GM23338 (cell line): ENCODE data around the gene APCDD1L.

ENCODE experiments used
- CREB1 ChIP-seq: fragments of 250-450 bp; sonication (Bioruptor Pico); IDR thresholded peaks from 2 replicates; pipeline ENCODE4 v1.5.0; 2020; ENCODE audit warnings: low read depth, mild to moderate bottlenecking, moderate library complexity
- EZH2 ChIP-seq: fragments of 200-600 bp; sonication (generic); IDR thresholded peaks from one replicate; pipeline ENCODE4 v1.8.0; 2017; ENCODE audit warnings: antibody characterized with exemption, mild to moderate bottlenecking, low read depth; ENCODE audit not compliant: unreplicated experiment
- EZH2phosphoT487 ChIP-seq: fragments of 200-600 bp; sonication (generic); IDR thresholded peaks from one replicate; pipeline ENCODE4 v1.8.1; 2018; ENCODE audit warnings: antibody characterized with exemption; ENCODE audit not compliant: unreplicated experiment
- JUNB ChIP-seq: IDR thresholded peaks from one replicate; pipeline ENCODE4 v1.6.1; 2016; ENCODE audit warnings: antibody characterized with exemption; ENCODE audit not compliant: unreplicated experiment
- NANOG ChIP-seq: IDR thresholded peaks from 2 replicates; pipeline ENCODE4 v1.6.1; 2016; ENCODE audit warnings: antibody characterized with exemption, borderline replicate concordance
- POLR2AphosphoS5 ChIP-seq: IDR thresholded peaks from 2 replicates; pipeline ENCODE4 v1.6.1; 2016; ENCODE audit warnings: antibody characterized with exemption, low read depth
- STAT1 ChIP-seq: IDR thresholded peaks from one replicate; pipeline ENCODE4 v1.6.1; 2016; ENCODE audit warnings: antibody characterized with exemption; ENCODE audit not compliant: unreplicated experiment
- ZNF114 ChIP-seq: fragments of 250-450 bp; sonication (Bioruptor Pico); IDR thresholded peaks from 2 replicates; pipeline ENCODE4 v1.5.0; 2020; ENCODE audit warnings: mild to moderate bottlenecking, moderate library complexity
- ZNF331 ChIP-seq: fragments of 250-450 bp; sonication (Bioruptor Pico); IDR thresholded peaks from 2 replicates; pipeline ENCODE4 v1.5.0; 2020; ENCODE audit warnings: low read depth, mild to moderate bottlenecking, moderate library complexity
- TF ChIP-seq, protein P1 (sequence below), 2 experiments: fragments of 200-600 bp in 1 of 2; sonication (generic) in 1 of 2; conservative IDR thresholded peaks; 2 replicates each; pipeline versions ENCODE4 v1.5.1 to v1.6.1; 2016 to 2017; ENCODE audit warnings: antibody characterized with exemption in 2 of 2, low read depth in 2 of 2, mild to moderate bottlenecking in 2 of 2, moderate library complexity in 1 of 2
- TF ChIP-seq, protein P2 (sequence below): IDR thresholded peaks from one replicate; pipeline ENCODE4 v1.6.1; 2018; ENCODE audit warnings: antibody characterized with exemption; ENCODE audit not compliant: unreplicated experiment
- TF ChIP-seq, protein P3 (sequence below): IDR thresholded peaks from 2 replicates; pipeline ENCODE4 v1.6.1; 2016; ENCODE audit warnings: antibody characterized with exemption
- TF ChIP-seq, protein P4 (sequence below): fragments of 250-450 bp; sonication (Bioruptor Pico); IDR thresholded peaks from 2 replicates; pipeline ENCODE4 v1.5.0; 2020; ENCODE audit warnings: mild to moderate bottlenecking, moderate library complexity

DNA sequence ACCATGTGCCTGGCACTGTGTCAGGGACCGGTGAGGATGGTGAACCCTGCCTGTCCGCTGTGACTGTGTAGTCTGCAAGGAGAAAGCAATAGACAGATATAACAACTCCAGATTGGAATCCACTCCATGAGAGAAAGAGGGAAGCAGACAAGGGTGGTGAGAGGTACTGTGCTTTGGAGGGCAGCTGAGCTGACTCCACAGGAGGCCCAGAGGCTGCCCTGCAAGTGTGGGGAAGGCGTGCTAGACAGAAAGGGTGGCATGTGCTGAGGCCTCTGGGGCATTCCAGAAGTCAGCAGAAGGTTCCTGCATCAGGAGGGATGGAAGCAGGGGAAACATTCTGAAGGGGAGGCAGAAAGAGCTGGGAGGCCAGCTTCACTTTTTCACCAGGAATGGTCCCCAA lies 39.3 kb upstream of the APCDD1L start:
- TF ChIP-seq, protein P1, sequence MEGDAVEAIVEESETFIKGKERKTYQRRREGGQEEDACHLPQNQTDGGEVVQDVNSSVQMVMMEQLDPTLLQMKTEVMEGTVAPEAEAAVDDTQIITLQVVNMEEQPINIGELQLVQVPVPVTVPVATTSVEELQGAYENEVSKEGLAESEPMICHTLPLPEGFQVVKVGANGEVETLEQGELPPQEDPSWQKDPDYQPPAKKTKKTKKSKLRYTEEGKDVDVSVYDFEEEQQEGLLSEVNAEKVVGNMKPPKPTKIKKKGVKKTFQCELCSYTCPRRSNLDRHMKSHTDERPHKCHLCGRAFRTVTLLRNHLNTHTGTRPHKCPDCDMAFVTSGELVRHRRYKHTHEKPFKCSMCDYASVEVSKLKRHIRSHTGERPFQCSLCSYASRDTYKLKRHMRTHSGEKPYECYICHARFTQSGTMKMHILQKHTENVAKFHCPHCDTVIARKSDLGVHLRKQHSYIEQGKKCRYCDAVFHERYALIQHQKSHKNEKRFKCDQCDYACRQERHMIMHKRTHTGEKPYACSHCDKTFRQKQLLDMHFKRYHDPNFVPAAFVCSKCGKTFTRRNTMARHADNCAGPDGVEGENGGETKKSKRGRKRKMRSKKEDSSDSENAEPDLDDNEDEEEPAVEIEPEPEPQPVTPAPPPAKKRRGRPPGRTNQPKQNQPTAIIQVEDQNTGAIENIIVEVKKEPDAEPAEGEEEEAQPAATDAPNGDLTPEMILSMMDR (conservative IDR thresholded peaks at IDR 0.05; ENCODE audit: low read depth in 2 of 2), result no peak
- no peak for TF ChIP-seq EZH2phosphoT487
- TF ChIP-seq, protein P2, sequence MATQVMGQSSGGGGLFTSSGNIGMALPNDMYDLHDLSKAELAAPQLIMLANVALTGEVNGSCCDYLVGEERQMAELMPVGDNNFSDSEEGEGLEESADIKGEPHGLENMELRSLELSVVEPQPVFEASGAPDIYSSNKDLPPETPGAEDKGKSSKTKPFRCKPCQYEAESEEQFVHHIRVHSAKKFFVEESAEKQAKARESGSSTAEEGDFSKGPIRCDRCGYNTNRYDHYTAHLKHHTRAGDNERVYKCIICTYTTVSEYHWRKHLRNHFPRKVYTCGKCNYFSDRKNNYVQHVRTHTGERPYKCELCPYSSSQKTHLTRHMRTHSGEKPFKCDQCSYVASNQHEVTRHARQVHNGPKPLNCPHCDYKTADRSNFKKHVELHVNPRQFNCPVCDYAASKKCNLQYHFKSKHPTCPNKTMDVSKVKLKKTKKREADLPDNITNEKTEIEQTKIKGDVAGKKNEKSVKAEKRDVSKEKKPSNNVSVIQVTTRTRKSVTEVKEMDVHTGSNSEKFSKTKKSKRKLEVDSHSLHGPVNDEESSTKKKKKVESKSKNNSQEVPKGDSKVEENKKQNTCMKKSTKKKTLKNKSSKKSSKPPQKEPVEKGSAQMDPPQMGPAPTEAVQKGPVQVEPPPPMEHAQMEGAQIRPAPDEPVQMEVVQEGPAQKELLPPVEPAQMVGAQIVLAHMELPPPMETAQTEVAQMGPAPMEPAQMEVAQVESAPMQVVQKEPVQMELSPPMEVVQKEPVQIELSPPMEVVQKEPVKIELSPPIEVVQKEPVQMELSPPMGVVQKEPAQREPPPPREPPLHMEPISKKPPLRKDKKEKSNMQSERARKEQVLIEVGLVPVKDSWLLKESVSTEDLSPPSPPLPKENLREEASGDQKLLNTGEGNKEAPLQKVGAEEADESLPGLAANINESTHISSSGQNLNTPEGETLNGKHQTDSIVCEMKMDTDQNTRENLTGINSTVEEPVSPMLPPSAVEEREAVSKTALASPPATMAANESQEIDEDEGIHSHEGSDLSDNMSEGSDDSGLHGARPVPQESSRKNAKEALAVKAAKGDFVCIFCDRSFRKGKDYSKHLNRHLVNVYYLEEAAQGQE, result no peak
- no peak for TF ChIP-seq EZH2
- TF ChIP-seq POLR2AphosphoS5, result no peak
- no peak for TF ChIP-seq ZNF331 (CRISPR knock-in tag)
- TF ChIP-seq CREB1 (CRISPR knock-in tag), result no peak
- no peak for TF ChIP-seq NANOG
- TF ChIP-seq, protein P3, sequence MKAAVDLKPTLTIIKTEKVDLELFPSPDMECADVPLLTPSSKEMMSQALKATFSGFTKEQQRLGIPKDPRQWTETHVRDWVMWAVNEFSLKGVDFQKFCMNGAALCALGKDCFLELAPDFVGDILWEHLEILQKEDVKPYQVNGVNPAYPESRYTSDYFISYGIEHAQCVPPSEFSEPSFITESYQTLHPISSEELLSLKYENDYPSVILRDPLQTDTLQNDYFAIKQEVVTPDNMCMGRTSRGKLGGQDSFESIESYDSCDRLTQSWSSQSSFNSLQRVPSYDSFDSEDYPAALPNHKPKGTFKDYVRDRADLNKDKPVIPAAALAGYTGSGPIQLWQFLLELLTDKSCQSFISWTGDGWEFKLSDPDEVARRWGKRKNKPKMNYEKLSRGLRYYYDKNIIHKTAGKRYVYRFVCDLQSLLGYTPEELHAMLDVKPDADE, result no peak
- no peak for TF ChIP-seq ZNF114 (CRISPR knock-in tag)
- no peak for TF ChIP-seq JUNB
- no peak for TF ChIP-seq STAT1
- TF ChIP-seq, protein P4, sequence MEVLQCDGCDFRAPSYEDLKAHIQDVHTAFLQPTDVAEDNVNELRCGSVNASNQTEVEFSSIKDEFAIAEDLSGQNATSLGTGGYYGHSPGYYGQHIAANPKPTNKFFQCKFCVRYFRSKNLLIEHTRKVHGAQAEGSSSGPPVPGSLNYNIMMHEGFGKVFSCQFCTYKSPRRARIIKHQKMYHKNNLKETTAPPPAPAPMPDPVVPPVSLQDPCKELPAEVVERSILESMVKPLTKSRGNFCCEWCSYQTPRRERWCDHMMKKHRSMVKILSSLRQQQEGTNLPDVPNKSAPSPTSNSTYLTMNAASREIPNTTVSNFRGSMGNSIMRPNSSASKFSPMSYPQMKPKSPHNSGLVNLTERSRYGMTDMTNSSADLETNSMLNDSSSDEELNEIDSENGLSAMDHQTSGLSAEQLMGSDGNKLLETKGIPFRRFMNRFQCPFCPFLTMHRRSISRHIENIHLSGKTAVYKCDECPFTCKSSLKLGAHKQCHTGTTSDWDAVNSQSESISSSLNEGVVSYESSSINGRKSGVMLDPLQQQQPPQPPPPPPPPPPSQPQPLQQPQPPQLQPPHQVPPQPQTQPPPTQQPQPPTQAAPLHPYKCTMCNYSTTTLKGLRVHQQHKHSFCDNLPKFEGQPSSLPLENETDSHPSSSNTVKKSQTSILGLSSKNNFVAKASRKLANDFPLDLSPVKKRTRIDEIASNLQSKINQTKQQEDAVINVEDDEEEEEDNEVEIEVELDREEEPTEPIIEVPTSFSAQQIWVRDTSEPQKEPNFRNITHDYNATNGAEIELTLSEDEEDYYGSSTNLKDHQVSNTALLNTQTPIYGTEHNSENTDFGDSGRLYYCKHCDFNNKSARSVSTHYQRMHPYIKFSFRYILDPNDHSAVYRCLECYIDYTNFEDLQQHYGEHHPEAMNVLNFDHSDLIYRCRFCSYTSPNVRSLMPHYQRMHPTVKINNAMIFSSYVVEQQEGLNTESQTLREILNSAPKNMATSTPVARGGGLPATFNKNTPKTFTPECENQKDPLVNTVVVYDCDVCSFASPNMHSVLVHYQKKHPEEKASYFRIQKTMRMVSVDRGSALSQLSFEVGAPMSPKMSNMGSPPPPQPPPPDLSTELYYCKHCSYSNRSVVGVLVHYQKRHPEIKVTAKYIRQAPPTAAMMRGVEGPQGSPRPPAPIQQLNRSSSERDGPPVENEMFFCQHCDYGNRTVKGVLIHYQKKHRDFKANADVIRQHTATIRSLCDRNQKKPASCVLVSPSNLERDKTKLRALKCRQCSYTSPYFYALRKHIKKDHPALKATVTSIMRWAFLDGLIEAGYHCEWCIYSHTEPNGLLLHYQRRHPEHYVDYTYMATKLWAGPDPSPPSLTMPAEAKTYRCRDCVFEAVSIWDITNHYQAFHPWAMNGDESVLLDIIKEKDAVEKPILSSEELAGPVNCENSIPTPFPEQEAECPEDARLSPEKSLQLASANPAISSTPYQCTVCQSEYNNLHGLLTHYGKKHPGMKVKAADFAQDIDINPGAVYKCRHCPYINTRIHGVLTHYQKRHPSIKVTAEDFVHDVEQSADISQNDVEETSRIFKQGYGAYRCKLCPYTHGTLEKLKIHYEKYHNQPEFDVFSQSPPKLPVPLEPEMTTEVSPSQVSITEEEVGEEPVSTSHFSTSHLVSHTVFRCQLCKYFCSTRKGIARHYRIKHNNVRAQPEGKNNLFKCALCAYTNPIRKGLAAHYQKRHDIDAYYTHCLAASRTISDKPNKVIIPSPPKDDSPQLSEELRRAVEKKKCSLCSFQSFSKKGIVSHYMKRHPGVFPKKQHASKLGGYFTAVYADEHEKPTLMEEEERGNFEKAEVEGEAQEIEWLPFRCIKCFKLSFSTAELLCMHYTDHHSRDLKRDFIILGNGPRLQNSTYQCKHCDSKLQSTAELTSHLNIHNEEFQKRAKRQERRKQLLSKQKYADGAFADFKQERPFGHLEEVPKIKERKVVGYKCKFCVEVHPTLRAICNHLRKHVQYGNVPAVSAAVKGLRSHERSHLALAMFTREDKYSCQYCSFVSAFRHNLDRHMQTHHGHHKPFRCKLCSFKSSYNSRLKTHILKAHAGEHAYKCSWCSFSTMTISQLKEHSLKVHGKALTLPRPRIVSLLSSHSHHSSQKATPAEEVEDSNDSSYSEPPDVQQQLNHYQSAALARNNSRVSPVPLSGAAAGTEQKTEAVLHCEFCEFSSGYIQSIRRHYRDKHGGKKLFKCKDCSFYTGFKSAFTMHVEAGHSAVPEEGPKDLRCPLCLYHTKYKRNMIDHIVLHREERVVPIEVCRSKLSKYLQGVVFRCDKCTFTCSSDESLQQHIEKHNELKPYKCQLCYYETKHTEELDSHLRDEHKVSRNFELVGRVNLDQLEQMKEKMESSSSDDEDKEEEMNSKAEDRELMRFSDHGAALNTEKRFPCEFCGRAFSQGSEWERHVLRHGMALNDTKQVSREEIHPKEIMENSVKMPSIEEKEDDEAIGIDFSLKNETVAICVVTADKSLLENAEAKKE, result no peak
